H1 (cell line): ENCODE measurements around the gene IFNG. TPM values are rescaled to one million over a fixed set of nuclear protein-coding genes. Genes with fewer than 3 reads are reported as not detected.

Source experiments
- CTCF ChIA-PET: fragments of 300-600 bp; sonication (Branson Sonifier 250); formaldehyde crosslinking; loops from one replicate; lab custom pipeline; 2021; ENCODE audit not compliant: partially characterized antibody; lab: Charles Lee
- POLR2A ChIA-PET: fragments of 300-600 bp; sonication (Branson Sonifier 250); formaldehyde crosslinking; loops from one replicate; lab custom pipeline; 2021; ENCODE audit warnings: inconsistent platforms; ENCODE audit not compliant: partially characterized antibody; lab: Charles Lee
- DNase-seq, 2 experiments: peaks; one replicate each; pipeline versions ENCODE4 v3.0.0 to v3.0.0-alpha.2; 2010 to 2022; ENCODE audit warnings: low spot score in 2 of 2, low read depth in 1 of 2, mixed read lengths in 1 of 2
- FAIRE-seq: peaks from 2 replicates; lab custom pipeline; 2011; peaks lifted over from hg19 to GRCh38; lab: Jason Lieb, UNC
- H2AFZ ChIP-seq: 2 replicates; pipeline ENCODE4 v1.8.1; 2012; ENCODE audit warnings: low read length, inconsistent platforms
- H2AK5ac ChIP-seq: 2 replicates; pipeline ENCODE4 v1.6.1; 2013; ENCODE audit warnings: low read depth, low read length
- H2BK120ac ChIP-seq: replicated peaks from 2 replicates; pipeline ENCODE3; 2013; ENCODE audit warnings: low read depth, low read length, inconsistent platforms
- H2BK12ac ChIP-seq: 2 replicates; pipeline ENCODE4 v1.6.1; 2013; ENCODE audit warnings: low read depth, low read length
- H2BK15ac ChIP-seq: 2 replicates; pipeline ENCODE4 v1.6.1; 2013; ENCODE audit warnings: low read length
- H2BK20ac ChIP-seq: 2 replicates; pipeline ENCODE4 v1.6.1; 2013; ENCODE audit warnings: low read length
- H2BK5ac ChIP-seq: 2 replicates; pipeline ENCODE4 v1.6.1; 2013; ENCODE audit warnings: low read depth, low read length
- H3K14ac ChIP-seq: 2 replicates; pipeline ENCODE4 v1.6.1; 2013; ENCODE audit warnings: inconsistent platforms; ENCODE audit not compliant: insufficient read length
- H3K18ac ChIP-seq: 2 replicates; pipeline ENCODE4 v1.6.1; 2013; ENCODE audit warnings: low read length; ENCODE audit errors: extremely low read depth
- H3K23ac ChIP-seq: 2 replicates; pipeline ENCODE4 v1.6.1; 2013; ENCODE audit warnings: inconsistent platforms; ENCODE audit not compliant: insufficient read length
- H3K23me2 ChIP-seq: 2 replicates; pipeline ENCODE4 v1.6.1; 2013; ENCODE audit warnings: low read depth, low read length
- H3K27ac ChIP-seq: 2 replicates; pipeline ENCODE4 v1.6.1; 2011; ENCODE audit warnings: low read depth, low read length, inconsistent platforms
- H3K27me3 ChIP-seq, 4 experiments: replicated peaks in 1 of 4; 1 replicate in 1 of 4; 2 replicates in 3 of 4; pipeline versions ENCODE4 v1.6.1 to v1.8.1; 2011 to 2013; ENCODE audit warnings: low read length in 3 of 4, mild to moderate bottlenecking in 3 of 4, inconsistent platforms in 2 of 4, mixed read lengths in 2 of 4, moderate library complexity in 1 of 4; ENCODE audit not compliant: control insufficient read depth in 3 of 4, insufficient read depth in 3 of 4; ENCODE audit errors: extremely low read depth in 1 of 4
- H3K36me3 ChIP-seq, 4 experiments: 2 replicates each; pipeline versions ENCODE4 v1.6.1 to v1.8.1; 2011 to 2013; ENCODE audit warnings: mild to moderate bottlenecking in 4 of 4, low read length in 3 of 4, moderate library complexity in 2 of 4, control low read depth in 1 of 4, inconsistent platforms in 1 of 4; ENCODE audit not compliant: insufficient read depth in 4 of 4, control insufficient read depth in 2 of 4
- H3K4ac ChIP-seq: replicated peaks from 2 replicates; pipeline ENCODE3; 2013; ENCODE audit warnings: low read length, low read depth, mixed read lengths, inconsistent platforms; ENCODE audit not compliant: insufficient read length
- H3K4me1 ChIP-seq, 4 experiments: replicated peaks in 1 of 4; 1 replicate in 1 of 4; 2 replicates in 3 of 4; pipeline versions ENCODE4 v1.6.1 to v1.8.1; 2011 to 2013; ENCODE audit warnings: low read length in 3 of 4, inconsistent platforms in 2 of 4, mixed read lengths in 1 of 4; ENCODE audit not compliant: insufficient read depth in 4 of 4, control insufficient read depth in 3 of 4
- H3K4me2 ChIP-seq, 2 experiments: 2 replicates each; pipeline versions ENCODE4 v1.6.1 to v1.8.1; 2011 to 2013; ENCODE audit warnings: low read depth in 2 of 2, low read length in 2 of 2, control low read depth in 1 of 2, inconsistent platforms in 1 of 2, mild to moderate bottlenecking in 1 of 2; ENCODE audit not compliant: insufficient read depth in 1 of 2
- H3K4me3 ChIP-seq, 4 experiments: fragments of 200-600, 300-600 bp in 1 of 4; sonication (generic), shearing (Covaris generic), sonication (Bioruptor Twin) in 1 of 4; 2 replicates each; pipeline versions ENCODE4 v1.5.1 to v1.8.1; 2011 to 2016; ENCODE audit warnings: low read length in 4 of 4, low read depth in 3 of 4, control low read depth in 2 of 4, inconsistent platforms in 2 of 4, mild to moderate bottlenecking in 2 of 4, mixed read lengths in 1 of 4, moderate library complexity in 1 of 4; ENCODE audit not compliant: insufficient read depth in 2 of 4; ENCODE audit errors: extremely low read depth in 1 of 4
- H3K56ac ChIP-seq: replicated peaks from 2 replicates; pipeline ENCODE3; 2013; ENCODE audit warnings: low read depth, mild to moderate bottlenecking, mixed read lengths, low read length, inconsistent platforms; ENCODE audit not compliant: insufficient read length
- H3K79me1 ChIP-seq: 2 replicates; pipeline ENCODE4 v1.6.1; 2013; ENCODE audit warnings: low read depth, low read length, control low read depth
- H3K79me2 ChIP-seq, 2 experiments: 2 replicates each; pipeline versions ENCODE4 v1.6.1 to v1.8.1; 2012 to 2013; ENCODE audit warnings: low read length in 2 of 2, mild to moderate bottlenecking in 2 of 2, inconsistent platforms in 1 of 2; ENCODE audit not compliant: insufficient read depth in 2 of 2, control insufficient read depth in 1 of 2
- H3K9ac ChIP-seq, 4 experiments: replicated peaks in 1 of 4; 1 replicate in 1 of 4; 2 replicates in 3 of 4; pipeline versions ENCODE4 v1.6.1 to v1.8.1; 2011 to 2013; ENCODE audit warnings: low read depth in 3 of 4, low read length in 3 of 4, control low read depth in 2 of 4, mild to moderate bottlenecking in 2 of 4, moderate library complexity in 2 of 4, inconsistent platforms in 1 of 4; ENCODE audit errors: extremely low read depth in 1 of 4
- H3K9me3 ChIP-seq, 2 experiments: 2 replicates each; pipeline versions ENCODE4 v1.6.1 to v1.8.1; 2012 to 2013; ENCODE audit warnings: mild to moderate bottlenecking in 2 of 2, moderate library complexity in 2 of 2, control low read depth in 1 of 2, inconsistent platforms in 1 of 2, low read depth in 1 of 2, low read length in 1 of 2, mixed read lengths in 1 of 2; ENCODE audit not compliant: insufficient read depth in 2 of 2
- H4K20me1 ChIP-seq, 2 experiments: replicated peaks in 1 of 2; 2 replicates each; pipeline versions ENCODE3 to v1.8.1; 2011 to 2013; ENCODE audit warnings: inconsistent platforms in 2 of 2, low read length in 2 of 2, mild to moderate bottlenecking in 1 of 2; ENCODE audit not compliant: insufficient read depth in 2 of 2, control insufficient read depth in 1 of 2
- H4K5ac ChIP-seq: 2 replicates; pipeline ENCODE4 v1.6.1; 2013; ENCODE audit warnings: low read length, low read depth, mixed read lengths, inconsistent platforms; ENCODE audit not compliant: insufficient read length
- H4K8ac ChIP-seq: 2 replicates; pipeline ENCODE4 v1.8.0; 2013; ENCODE audit warnings: mild to moderate bottlenecking, moderate library complexity, low read length, inconsistent platforms; ENCODE audit not compliant: insufficient read depth; ENCODE audit errors: extremely low read depth
- H4K91ac ChIP-seq: replicated peaks from 2 replicates; pipeline ENCODE3; 2013; ENCODE audit warnings: low read length, mixed read lengths, inconsistent platforms; ENCODE audit not compliant: insufficient read length
- CBX5 ChIP-seq: fragments of 300-800, 300-1000 bp; sonication (generic); IDR thresholded peaks from 2 replicates; pipeline ENCODE4 v1.7.1; 2016; ENCODE audit warnings: antibody characterized with exemption, low read length, low read depth
- CEBPB ChIP-seq: IDR thresholded peaks from 2 replicates; pipeline ENCODE4 v1.6.1; 2012; ENCODE audit warnings: low read depth, low read length
- HDAC2 ChIP-seq, 2 experiments: fragments of 300-600 bp in 1 of 2; sonication (generic) in 1 of 2; IDR thresholded peaks; 2 replicates each; pipeline ENCODE4 v1.6.1; 2011 to 2012; ENCODE audit warnings: low read depth in 2 of 2, low read length in 2 of 2, mild to moderate bottlenecking in 2 of 2, moderate library complexity in 2 of 2, borderline replicate concordance in 1 of 2, inconsistent platforms in 1 of 2
- JUND ChIP-seq: IDR thresholded peaks from 2 replicates; pipeline ENCODE4 v1.6.1; 2011; ENCODE audit warnings: mild to moderate bottlenecking, improper control_type of control experiment, low read length
- POLR2A ChIP-seq, 2 experiments: IDR thresholded peaks; 1 replicate in 1 of 2; 2 replicates in 1 of 2; pipeline ENCODE4 v1.6.1; 2011; ENCODE audit warnings: low read depth in 2 of 2, low read length in 2 of 2, mild to moderate bottlenecking in 2 of 2; ENCODE audit errors: control extremely low read depth in 1 of 2
- RBBP5 ChIP-seq: IDR thresholded peaks from 2 replicates; pipeline ENCODE4 v1.7.1; 2012; ENCODE audit warnings: low read depth, mild to moderate bottlenecking, inconsistent platforms, low read length, moderate library complexity, borderline replicate concordance
- TAF7 ChIP-seq: optimal IDR thresholded peaks from 2 replicates; pipeline ENCODE3; 2011; ENCODE audit warnings: low read depth, mild to moderate bottlenecking, inconsistent platforms, low read length, moderate library complexity, borderline replicate concordance
- ZNF274 ChIP-seq: IDR thresholded peaks from 2 replicates; pipeline ENCODE4 v1.7.0; 2012; ENCODE audit warnings: low read length, borderline replicate concordance; ENCODE audit errors: extremely low read depth
- WGBS, 2 experiments: shearing (Covaris generic) in 1 of 2; methylation state at CpG; one replicate each; pipeline versions ENCODE4 v1.1.6 to v1.1.7; 2013 to 2015; ENCODE audit warnings: low lambda C conversion rate in 2 of 2, mixed read lengths in 2 of 2, inconsistent platforms in 1 of 2, low coverage in 1 of 2, missing lambda C conversion rate in 1 of 2; ENCODE audit not compliant: insufficient replicate concordance in 2 of 2, insufficient coverage in 1 of 2, insufficient read length in 1 of 2; ENCODE audit errors: extremely low coverage in 1 of 2, missing lambda C conversion rate in 1 of 2; 5-methylcytosine and 5-hydroxymethylcytosine counted together
- polyA plus RNA-seq, 7 experiments: library from polyadenylated mRNA; depleted of rRNA in 3 of 7; stranded (reverse) in 5 of 7; unstranded in 2 of 7; fragments of >200 nt in 5 of 7; fragments of 200-250 nt in 2 of 7; gene quantifications; 1 replicate in 5 of 7; 2 replicates in 1 of 7; 4 replicates in 1 of 7; pipeline versions ENCODE4 v1.2.1 to v1.2.3, GENCODE V29; 2011 to 2013; ENCODE audit warnings: missing spikeins in 2 of 7, mixed read lengths in 2 of 7
- total RNA-seq: library from RNA; stranded (reverse); fragmentation: NEBNext Ultra II Directional; extraction: Animal tissue kit (Norgen Biotek cat#: 25700); gene quantifications from 2 replicates; pipeline ENCODE4 v1.2.1, GENCODE V29; 2021
- TF ChIP-seq, protein P1 (sequence below): IDR thresholded peaks from 2 replicates; pipeline ENCODE4 v1.6.1; 2011; ENCODE audit warnings: low read length, improper control_type of control experiment

The IFNG gene
- total and polyA plus RNA-seq, 2 of the 8 experiments (the other 6 are each of a cell fraction or from before 2014, with no cell fraction given) = not detected

- no peak overlapping the region for H3K4me3 ChIP-seq
- ChIA-PET CTCF (no interaction called here), POLR2A (no interaction called here)
- H2BK120ac ChIP-seq = no peak overlapping the region
- no peaks in the 10 kb centered on the region for H3K79me1 ChIP-seq
- no peak for FAIRE-seq
- 95% methylated on average over 2 of the region's 2 CpGs; no CpG with 5 or more reads in 1 of the 2 experiments for WGBS, 2 experiments
- H2BK12ac ChIP-seq = no peak overlapping the region
- H3K18ac ChIP-seq = no peak overlapping the region
- no peak overlapping the region for H3K9ac ChIP-seq
- H3K27me3 ChIP-seq = no peaks in the 10 kb centered on the region
- no peak overlapping the region for H2AK5ac ChIP-seq
- no peak overlapping the region for H3K4ac ChIP-seq
- H2BK20ac ChIP-seq = no peak overlapping the region
- no peaks in the 10 kb centered on the region for H3K23me2 ChIP-seq
- peaks cover 0 to 6% (median 3%) of the 10 kb centered on the region in 4 experiments; a peak in 4 of 7 replicates for H3K4me1 ChIP-seq
- no peaks in the 10 kb centered on the region for H4K20me1 ChIP-seq
- no peak overlapping the region for H4K91ac ChIP-seq
- H2BK5ac ChIP-seq = no peak overlapping the region
- H2BK15ac ChIP-seq = no peak overlapping the region
- H3K79me2 ChIP-seq = no peaks in the 10 kb centered on the region
- no peak overlapping the region for H3K14ac ChIP-seq
- no peak for DNase-seq
- no peak overlapping the region for H3K56ac ChIP-seq
- H3K23ac ChIP-seq = no peak overlapping the region
- H4K8ac ChIP-seq = no peak overlapping the region
- no peaks in the 10 kb centered on the region for H3K36me3 ChIP-seq
- H2AFZ ChIP-seq = no peak overlapping the region
- no peak overlapping the region for H3K27ac ChIP-seq
- no peaks in the 10 kb centered on the region for H3K9me3 ChIP-seq
- no peak overlapping the region for H3K4me2 ChIP-seq
- H4K5ac ChIP-seq = no peak overlapping the region
- TF ChIP-seq ZNF274 (no peak), HDAC2 (IDR thresholded peaks at IDR 0.05; ENCODE audit: borderline replicate concordance in 1 of 2, low read depth in 2 of 2, low read length in 2 of 2) (no peak), POLR2A (IDR thresholded peaks at IDR 0.05; ENCODE audit: control extremely low read depth in 1 of 2, low read depth in 2 of 2, low read length in 2 of 2) (no peak), CBX5 (no peak), RBBP5 (no peak), TAF7 (no peak), JUND (no peak), CEBPB (no peak)
- TF ChIP-seq, protein P1, sequence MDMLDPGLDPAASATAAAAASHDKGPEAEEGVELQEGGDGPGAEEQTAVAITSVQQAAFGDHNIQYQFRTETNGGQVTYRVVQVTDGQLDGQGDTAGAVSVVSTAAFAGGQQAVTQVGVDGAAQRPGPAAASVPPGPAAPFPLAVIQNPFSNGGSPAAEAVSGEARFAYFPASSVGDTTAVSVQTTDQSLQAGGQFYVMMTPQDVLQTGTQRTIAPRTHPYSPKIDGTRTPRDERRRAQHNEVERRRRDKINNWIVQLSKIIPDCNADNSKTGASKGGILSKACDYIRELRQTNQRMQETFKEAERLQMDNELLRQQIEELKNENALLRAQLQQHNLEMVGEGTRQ = no peak
These were observed 41.3 kb upstream of the IFNG start for GRCh38 chr12:68200854-68201253.
